Measurements from ENCODE around the gene UEVLD.

The UEVLD gene

DNA sequence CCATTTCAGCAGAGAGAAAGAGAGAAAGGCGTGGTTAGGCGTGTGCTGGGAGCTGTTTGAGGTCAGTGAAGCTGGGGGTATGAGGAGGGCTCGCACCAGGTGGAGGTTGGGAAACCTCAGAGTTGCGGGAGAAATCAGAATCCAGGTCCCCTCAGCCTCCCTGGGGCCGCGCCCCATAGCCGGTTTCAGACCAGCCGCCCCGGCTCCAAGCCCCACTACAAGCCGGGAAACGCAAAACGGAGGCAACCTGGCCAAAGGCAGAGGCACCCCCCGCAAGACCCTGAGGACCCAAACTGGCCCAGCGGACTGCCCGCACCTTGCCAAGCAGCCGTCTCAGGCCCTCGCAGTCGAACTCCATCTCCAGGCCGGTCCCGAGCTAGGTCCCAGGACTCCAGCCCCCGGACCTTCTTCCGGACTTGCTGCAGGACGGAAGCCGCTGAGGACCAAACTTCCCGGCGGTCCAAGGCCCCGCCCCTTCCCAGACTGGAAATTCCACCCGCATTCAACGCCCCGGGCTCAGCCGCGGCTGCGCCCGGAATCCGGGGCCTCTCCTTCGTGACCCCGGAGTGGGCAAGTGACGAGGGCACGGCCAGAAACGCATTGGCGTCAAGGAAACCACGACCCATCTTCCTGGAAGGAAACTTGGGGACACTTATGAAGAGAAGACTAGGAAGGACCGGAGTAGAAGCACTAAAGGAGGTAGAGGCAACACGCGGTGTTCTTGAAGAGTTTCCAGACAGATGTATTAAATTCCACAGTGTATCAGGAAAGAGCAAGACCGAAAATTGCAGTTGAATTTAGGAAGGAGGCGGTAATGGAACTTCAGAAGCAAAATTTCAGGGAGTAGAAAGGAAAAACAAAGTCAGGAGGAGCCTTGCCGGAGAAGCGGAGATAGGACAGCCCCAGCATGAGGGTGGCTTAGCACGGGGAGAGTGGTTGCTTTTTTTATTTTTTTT lies at the start of gene UEVLD:
UEVLD (minus strand) TSS at position 438 of the 956 bp plus-strand sequence; CDS start at position 358, 80 bp downstream.
- peak; percentile 87 to 94 for DNase-seq
- no peaks in the 10 kb centered on the region for H3K27me3 ChIP-seq
- no peaks in the 10 kb centered on the region for H3K36me3 ChIP-seq
- intact Hi-C loops (cut with DNase I; ENCODE audit: low total_unique reads), result loop anchor here (10.0 kb wide), 1 partner anchor 46 kb away; the partner anchor contains the start of gene SPTY2D1
- no peak for TF ChIP-seq CTCF (IDR thresholded peaks at IDR 0.05)
- H3K4me1 ChIP-seq, result peaks cover 0 to 42% (median 25%) of the 10 kb centered on the region in 4 donors
- H3K4me3 ChIP-seq, result peak within 1 kb of the TSS; percentile 66 to 67
- H3K27ac ChIP-seq, result peak within 1 kb of the TSS; percentile 72 to 80
- no peaks in the 10 kb centered on the region for H3K9me3 ChIP-seq

DNA sequence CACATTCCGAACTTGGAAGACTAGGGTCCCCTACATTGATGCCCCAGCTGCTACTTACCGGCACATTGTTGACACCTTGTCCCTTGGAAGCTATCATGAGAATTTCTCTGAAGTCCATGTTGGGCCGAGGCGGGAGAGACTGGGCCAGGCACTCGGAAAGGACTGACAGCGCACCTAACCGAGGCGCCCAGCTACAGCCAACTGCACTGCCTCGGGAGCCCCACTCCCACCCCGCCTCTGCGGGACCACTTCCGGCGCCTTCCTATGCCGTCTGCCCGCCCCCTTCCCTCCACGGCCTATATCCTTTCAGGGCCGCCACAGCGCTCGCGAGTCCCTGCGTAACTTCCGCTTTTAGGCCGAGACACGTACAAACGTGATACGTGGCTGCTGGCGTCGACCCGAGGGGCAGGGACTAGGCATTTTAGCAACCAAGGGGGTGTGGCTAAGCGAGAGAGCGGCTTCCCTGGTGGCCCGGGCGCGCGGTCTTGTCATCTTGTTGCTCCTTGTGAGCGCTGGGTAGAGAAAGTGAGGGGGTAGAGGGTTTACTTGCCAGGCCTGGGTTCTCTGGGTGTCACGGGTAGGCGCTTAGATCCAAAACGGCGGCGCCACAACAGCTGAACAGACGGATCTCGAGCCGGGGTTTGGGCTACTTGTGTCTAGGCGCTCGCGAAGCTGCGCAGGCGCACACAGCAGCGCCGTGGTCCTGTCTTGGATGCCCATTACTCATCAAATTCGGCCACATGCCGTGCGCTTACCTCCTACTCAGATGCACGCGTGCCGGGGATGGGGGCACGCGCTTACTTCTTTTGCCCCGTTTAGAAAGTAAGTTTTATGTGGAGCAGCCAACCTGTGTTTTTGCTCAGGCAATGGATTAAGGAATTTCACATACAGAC lies 45.9 kb upstream of the UEVLD start, which contains the start of gene SPTY2D1:
SPTY2D1 (minus strand) TSS at position 203 of the 893 bp plus-strand sequence; CDS start at position 118, 85 bp downstream.
- peak in 1 of 2 experiments; percentile 7 for TF ChIP-seq CTCF (IDR thresholded peaks at IDR 0.05)
- H3K27ac ChIP-seq, result peak within 1 kb of the TSS; percentile 95 to 98
- H3K36me3 ChIP-seq, result no peaks in the 10 kb centered on the region
- H3K9me3 ChIP-seq, result no peaks in the 10 kb centered on the region
- peaks cover 0 to 23% (median 16%) of the 10 kb centered on the region in 4 donors for H3K4me1 ChIP-seq
- peak; percentile 100 for DNase-seq
- H3K4me3 ChIP-seq, result peak within 1 kb of the TSS; percentile 75 to 96
- intact Hi-C loops (cut with DNase I; ENCODE audit: low total_unique reads), result loop anchor here (5.0 to 10.0 kb wide), 4 partner anchors 50 to 240 kb away; partner anchors contain the start of genes LDHA, TSG101 and UEVLD
- H3K27me3 ChIP-seq, result no peaks in the 10 kb centered on the region

DNA sequence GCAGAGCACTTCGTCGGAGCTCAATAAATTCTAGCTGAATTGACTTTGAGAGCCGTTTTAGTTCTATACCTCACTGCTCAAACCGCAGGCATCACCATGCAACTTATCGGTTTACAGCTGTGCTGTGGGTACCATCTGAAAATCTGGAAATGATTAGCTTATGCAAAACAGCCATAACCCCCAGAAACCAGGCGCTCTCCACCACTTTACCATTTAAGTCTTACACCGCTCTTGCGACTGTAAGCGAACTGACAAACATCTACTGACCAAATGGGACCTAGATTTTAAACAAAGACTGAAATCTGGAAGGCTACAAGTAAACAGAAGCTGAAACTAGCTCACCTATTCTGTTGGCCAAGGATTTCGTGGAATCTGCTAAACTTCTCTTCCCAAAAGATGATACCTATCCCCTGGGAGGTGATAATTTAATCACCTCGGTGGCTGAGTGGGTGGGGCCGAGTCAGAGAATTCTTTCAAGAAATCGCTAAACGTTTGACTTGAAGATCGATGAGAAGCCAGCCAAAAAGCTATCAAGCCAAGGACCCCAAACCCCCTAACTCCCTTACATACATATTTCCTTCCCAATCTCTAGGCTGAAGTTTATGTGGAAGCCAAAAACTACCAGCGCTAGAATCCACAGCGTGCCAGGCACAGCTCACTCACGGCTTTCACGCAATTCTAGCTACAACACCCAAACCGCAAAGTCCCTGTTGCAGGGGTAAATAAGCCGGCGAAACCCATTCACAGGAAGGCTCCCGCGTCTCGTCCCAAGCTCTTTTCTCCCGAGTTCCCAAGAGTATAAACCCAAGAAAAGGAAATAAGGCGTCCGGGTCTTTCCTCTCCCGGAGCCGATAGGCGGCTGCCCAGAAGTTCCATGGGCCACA lies 45.0 kb upstream of the UEVLD start:
- Histone ChIP-seq H3K4me3 (peak overlapping the region; percentile 75 to 96), H3K36me3 (no peaks in the 10 kb centered on the region), H3K27ac (peak overlapping the region; percentile 95 to 98), H3K4me1 (peaks cover 0 to 31% (median 20%) of the 10 kb centered on the region in 4 donors), H3K27me3 (no peaks in the 10 kb centered on the region), H3K9me3 (no peaks in the 10 kb centered on the region)
- intact Hi-C loops (cut with DNase I; ENCODE audit: low total_unique reads), result loop anchor here (5.0 to 10.0 kb wide), 4 partner anchors 49 to 239 kb away; partner anchors contain the start of genes LDHA, TSG101 and UEVLD
- no peak for DNase-seq
- no peak for TF ChIP-seq CTCF (IDR thresholded peaks at IDR 0.05)

- no peak for TF ChIP-seq CTCF (IDR thresholded peaks at IDR 0.05)
- peak overlapping the region in 1 of 2 donors; percentile 98 for H3K27ac ChIP-seq
- intact Hi-C loops (cut with DNase I; ENCODE audit: low total_unique reads), result loop anchor here (5.0 to 10.0 kb wide), 4 partner anchors 48 to 238 kb away; partner anchors contain the start of genes LDHA, TSG101 and UEVLD
Measured at GRCh38 chr11:18632841-18633240, 44.3 kb upstream of the UEVLD start.

More at GRCh38 chr11:18632841-18633240, 44.3 kb upstream of the UEVLD start:
- DNase-seq, result no peak
- Histone ChIP-seq H3K4me3 (peak overlapping the region; percentile 75 to 96), H3K27me3 (no peaks in the 10 kb centered on the region), H3K9me3 (no peaks in the 10 kb centered on the region), H3K36me3 (no peaks in the 10 kb centered on the region), H3K4me1 (peaks cover 0 to 35% (median 20%) of the 10 kb centered on the region in 4 donors)
